SK-N-SH (cell line): ENCODE data around the gene KRTAP5-8. TPM values are rescaled to one million over a fixed set of nuclear protein-coding genes. Genes with fewer than 3 reads are reported as not detected.

Experiments used
- CTCF ChIA-PET: fragments of 300-600, 350-600 bp; formaldehyde crosslinking; extraction: SDS; loops from one replicate; lab custom pipeline; 2021; lab: Yijun Ruan, JAX
- POLR2A ChIA-PET: fragments of 350-600 bp; sonication (Branson Sonifier 250); formaldehyde crosslinking; extraction: SDS; loops from one replicate; lab custom pipeline; 2020; ENCODE audit warnings: antibody characterized with exemption, inconsistent platforms; lab: Yijun Ruan, JAX
- DNase-seq: peaks from one replicate; pipeline ENCODE4 v3.0.0; 2012
- H2AFZ ChIP-seq: fragments of 200-600 bp; sonication (generic); 2 replicates; pipeline ENCODE4 v1.8.1; 2016; ENCODE audit warnings: antibody characterized with exemption, mild to moderate bottlenecking, low read depth
- H3F3A ChIP-seq: fragments of 200-600 bp; sonication (generic); replicated peaks from 2 replicates; pipeline ENCODE3; 2016; ENCODE audit warnings: antibody characterized with exemption, mild to moderate bottlenecking; ENCODE audit not compliant: insufficient read depth
- H3K27ac ChIP-seq, 2 experiments: fragments of 200-500 bp in 1 of 2; fragments of 200-600 bp in 1 of 2; sonication (Bioruptor generic) in 1 of 2; sonication (generic), shearing (Covaris generic) in 1 of 2; 2 replicates each; pipeline versions ENCODE4 v1.5.1 to v1.6.1; 2014 to 2016; ENCODE audit warnings: low read depth in 2 of 2, inconsistent platforms in 1 of 2, low read length in 1 of 2, mild to moderate bottlenecking in 1 of 2, mixed read lengths in 1 of 2
- H3K27me3 ChIP-seq: fragments of 200-600 bp; sonication (generic), shearing (Covaris generic); 2 replicates; pipeline ENCODE4 v1.6.1; 2016; ENCODE audit warnings: mixed run types; ENCODE audit not compliant: insufficient read depth
- H3K36me3 ChIP-seq, 2 experiments: fragments of 200-500 bp in 1 of 2; fragments of 200-600 bp in 1 of 2; sonication (Bioruptor generic) in 1 of 2; sonication (generic) in 1 of 2; replicated peaks in 1 of 2; 2 replicates each; pipeline versions ENCODE3 to v1.5.1; 2014 to 2016; ENCODE audit warnings: low read length in 1 of 2, mild to moderate bottlenecking in 1 of 2; ENCODE audit not compliant: insufficient read depth in 2 of 2, control insufficient read depth in 1 of 2
- H3K4me1 ChIP-seq, 2 experiments: fragments of 200-500 bp in 1 of 2; fragments of 200-600 bp in 1 of 2; sonication (Bioruptor generic) in 1 of 2; sonication (generic), shearing (Covaris generic) in 1 of 2; 2 replicates each; pipeline versions ENCODE4 v1.5.1 to v1.6.1; 2014 to 2016; ENCODE audit warnings: low read depth in 1 of 2, low read length in 1 of 2, mixed run types in 1 of 2; ENCODE audit not compliant: insufficient read depth in 2 of 2, control insufficient read depth in 1 of 2
- H3K4me2 ChIP-seq: fragments of 200-600 bp; sonication (generic), shearing (Covaris generic); 2 replicates; pipeline ENCODE4 v1.6.1; 2017; ENCODE audit warnings: mixed run types
- H3K4me3 ChIP-seq, 2 experiments: fragments of 200-500 bp in 1 of 2; fragments of 200-600 bp in 1 of 2; sonication (Bioruptor generic) in 1 of 2; sonication (generic), shearing (Covaris generic) in 1 of 2; 2 replicates each; pipeline versions ENCODE4 v1.5.1 to v1.8.1; 2014 to 2016; ENCODE audit warnings: low read depth in 2 of 2, inconsistent platforms in 1 of 2, low read length in 1 of 2, mild to moderate bottlenecking in 1 of 2, mixed read lengths in 1 of 2, moderate library complexity in 1 of 2
- H3K79me2 ChIP-seq: fragments of 200-600 bp; sonication (generic); 2 replicates; pipeline ENCODE4 v1.8.1; 2017; ENCODE audit warnings: mild to moderate bottlenecking; ENCODE audit not compliant: insufficient read depth
- H3K9ac ChIP-seq: fragments of 200-600 bp; sonication (generic); 2 replicates; pipeline ENCODE4 v1.6.1; 2017; ENCODE audit warnings: mixed run types
- H3K9me2 ChIP-seq: fragments of 200-600 bp; sonication (generic); 2 replicates; pipeline ENCODE4 v1.6.1; 2017; ENCODE audit warnings: mixed run types
- H3K9me3 ChIP-seq: fragments of 200-600 bp; sonication (generic); 2 replicates; pipeline ENCODE4 v1.6.1; 2017; ENCODE audit warnings: mixed run types, mild to moderate bottlenecking, moderate library complexity
- H4K20me1 ChIP-seq: fragments of 200-600 bp; sonication (generic); 2 replicates; pipeline ENCODE4 v1.6.1; 2017; ENCODE audit warnings: mild to moderate bottlenecking, mixed run types; ENCODE audit not compliant: insufficient read depth
- ELF1 ChIP-seq: IDR thresholded peaks from 2 replicates; pipeline ENCODE4 v1.4.0; 2012
- FOSL2 ChIP-seq: IDR thresholded peaks from 2 replicates; pipeline ENCODE4 v1.4.0; 2012; ENCODE audit warnings: low read depth, mild to moderate bottlenecking, moderate library complexity, borderline replicate concordance
- GABPA ChIP-seq: IDR thresholded peaks from 2 replicates; pipeline ENCODE4 v1.4.0; 2012; ENCODE audit warnings: low read depth, mild to moderate bottlenecking
- GATA2 ChIP-seq: sonication (generic); formaldehyde crosslinking; IDR thresholded peaks from 2 replicates; pipeline ENCODE4 v1.5.0; 2020; ENCODE audit warnings: mild to moderate bottlenecking, missing genetic modification reagents
- RAD21 ChIP-seq: IDR thresholded peaks from 2 replicates; pipeline ENCODE4 v1.6.1; 2012; ENCODE audit warnings: mild to moderate bottlenecking, low read length
- RCOR1 ChIP-seq: fragments of 150-350 bp; IDR thresholded peaks from 2 replicates; pipeline ENCODE4 v1.6.1; 2017; ENCODE audit warnings: antibody characterized with exemption, low read length
- RFX5 ChIP-seq: IDR thresholded peaks from 2 replicates; pipeline ENCODE4 v1.6.1; 2012; ENCODE audit warnings: mild to moderate bottlenecking, improper control_type of control experiment, low read length
- RXRA ChIP-seq: IDR thresholded peaks from 2 replicates; pipeline ENCODE4 v1.4.0; 2012; ENCODE audit warnings: low read depth, mild to moderate bottlenecking, borderline replicate concordance
- SIN3A ChIP-seq: IDR thresholded peaks from 2 replicates; pipeline ENCODE4 v1.6.1; 2012; ENCODE audit warnings: low read depth, mild to moderate bottlenecking, low read length, moderate library complexity, borderline replicate concordance
- TCF12 ChIP-seq: IDR thresholded peaks from 2 replicates; pipeline ENCODE4 v1.4.0; 2012
- YY1 ChIP-seq: IDR thresholded peaks from 2 replicates; pipeline ENCODE4 v1.4.0; 2012; ENCODE audit warnings: low read depth, mild to moderate bottlenecking
- WGBS: methylation state at CpG from one replicate; pipeline ENCODE4 v1.1.6; 2017; ENCODE audit warnings: low lambda C conversion rate; 5-methylcytosine and 5-hydroxymethylcytosine counted together
- polyA plus RNA-seq, 3 experiments: library from polyadenylated mRNA; depleted of rRNA; stranded (reverse); fragments of >200 nt; gene quantifications; 2 replicates each; pipeline ENCODE4 v1.2.3, GENCODE V29; 2012
- TF ChIP-seq, protein P1 (sequence below): fragments of 150-350 bp; IDR thresholded peaks from 2 replicates; pipeline ENCODE4 v1.6.1; 2017; ENCODE audit warnings: antibody characterized with exemption, low read length, low read depth, borderline replicate concordance
- TF ChIP-seq, protein P2 (sequence below): IDR thresholded peaks from 2 replicates; pipeline ENCODE4 v1.4.0; 2012; ENCODE audit warnings: low read depth
- TF ChIP-seq, protein P3 (sequence below): fragments of 150-350 bp; IDR thresholded peaks from 2 replicates; pipeline ENCODE4 v1.6.1; 2016; ENCODE audit warnings: mild to moderate bottlenecking, low read depth, low read length

KRTAP5-8 gene
- polyA plus RNA-seq, 1 of the 3 experiments (the other 2 are of a cell fraction): not detected

DNA sequence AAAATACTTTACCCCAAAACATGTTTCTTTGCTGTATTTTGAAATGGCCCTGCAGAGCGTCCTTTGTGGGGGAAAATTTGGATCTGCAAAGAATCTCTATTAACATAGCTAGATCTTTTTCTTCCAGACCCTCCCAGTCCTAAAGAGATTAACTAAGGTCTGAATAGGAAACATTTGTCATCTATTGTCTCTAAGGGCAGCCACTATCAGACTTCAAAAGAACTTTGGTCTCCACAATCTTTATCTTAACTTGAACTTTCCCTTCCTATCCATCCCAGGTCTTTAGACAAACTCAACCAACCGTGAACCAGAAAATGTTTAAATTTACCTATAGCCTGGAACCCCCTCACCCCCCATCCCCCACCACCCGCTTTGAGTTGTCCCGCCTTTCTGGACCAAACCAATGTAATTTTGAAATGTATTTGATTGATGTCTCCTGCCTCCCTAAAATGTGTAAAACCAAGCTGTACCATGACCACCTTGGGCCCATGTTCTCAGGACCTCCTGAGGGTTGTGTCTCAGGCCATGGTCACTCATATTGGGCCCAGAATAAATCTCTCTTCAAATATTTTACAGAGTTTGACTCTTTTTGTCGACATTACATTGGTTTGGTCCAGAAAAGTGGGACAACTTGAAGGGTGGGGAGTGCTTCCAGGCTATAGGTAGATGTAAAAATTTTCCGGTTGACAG is 6.8 kb downstream of the KRTAP5-8 start:
- POLR2A ChIA-PET: no interaction called here
- no peak overlapping the region for H3K9ac ChIP-seq
- no peak for DNase-seq
- 36% methylated on average over 6 of the region's 6 CpGs for WGBS
- no peaks in the 10 kb centered on the region for H3K79me2 ChIP-seq
- H3K36me3 ChIP-seq: no peaks in the 10 kb centered on the region
- H4K20me1 ChIP-seq: no peaks in the 10 kb centered on the region
- H3K9me2 ChIP-seq: no peaks in the 10 kb centered on the region
- H3F3A ChIP-seq: no peaks in the 10 kb centered on the region
- H3K27ac ChIP-seq: no peak overlapping the region
- TF ChIP-seq SIN3A (no peak), TCF12 (no peak), GATA2 (CRISPR knock-in tag) (no peak), FOSL2 (no peak), YY1 (no peak), RFX5 (no peak), GABPA (no peak)
- TF ChIP-seq, protein P1, sequence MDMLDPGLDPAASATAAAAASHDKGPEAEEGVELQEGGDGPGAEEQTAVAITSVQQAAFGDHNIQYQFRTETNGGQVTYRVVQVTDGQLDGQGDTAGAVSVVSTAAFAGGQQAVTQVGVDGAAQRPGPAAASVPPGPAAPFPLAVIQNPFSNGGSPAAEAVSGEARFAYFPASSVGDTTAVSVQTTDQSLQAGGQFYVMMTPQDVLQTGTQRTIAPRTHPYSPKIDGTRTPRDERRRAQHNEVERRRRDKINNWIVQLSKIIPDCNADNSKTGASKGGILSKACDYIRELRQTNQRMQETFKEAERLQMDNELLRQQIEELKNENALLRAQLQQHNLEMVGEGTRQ: no peak
- TF ChIP-seq, all 33 proteins: peak for 0
- Histone ChIP-seq H3K9me3 (no peaks in the 10 kb centered on the region), H3K4me2 (no peak overlapping the region), H2AFZ (no peak overlapping the region), H3K4me3 (no peak overlapping the region), H3K4me1 (peaks cover 0 to 10% of the 10 kb centered on the region in 2 experiments; a peak in 1 of 4 replicates), H3K27me3 (no peaks in the 10 kb centered on the region)
- CTCF ChIA-PET: interaction anchor here (1.0 to 1.2 kb wide), 2 partner anchors 35 to 38 kb away, joined by 3 read pairs; no protein-coding TSS in a partner anchor

DNA sequence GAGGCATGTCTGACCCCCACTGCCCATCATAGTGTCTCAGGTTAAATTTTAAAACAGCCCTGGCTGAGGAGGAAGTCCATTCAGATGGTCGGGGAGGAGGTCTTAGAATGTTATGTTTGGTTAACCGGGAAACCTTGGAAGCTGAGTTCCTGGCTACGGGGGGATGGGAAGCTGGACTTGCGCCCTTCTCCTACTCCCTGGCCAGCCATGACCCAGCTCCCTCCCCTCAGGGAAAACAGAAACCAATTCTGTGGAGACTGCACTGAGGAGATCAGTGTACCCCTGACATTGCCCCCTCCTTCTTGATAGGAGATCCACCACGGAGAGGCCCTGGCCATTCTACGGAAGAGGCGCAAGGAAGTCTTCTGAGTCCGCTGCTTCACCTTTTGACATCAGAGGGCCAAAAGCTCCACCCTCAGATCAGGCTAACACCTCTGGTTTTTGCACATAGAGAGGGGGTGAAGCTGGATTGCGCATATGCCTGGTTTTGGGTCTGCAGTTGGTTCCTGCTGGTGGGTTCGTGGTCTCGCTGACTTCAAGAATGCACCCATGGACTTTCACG is 7.7 kb downstream of the KRTAP5-8 start:
- H3F3A ChIP-seq: no peaks in the 10 kb centered on the region
- 68% methylated on average over 12 of the region's 12 CpGs for WGBS
- no peaks in the 10 kb centered on the region for H4K20me1 ChIP-seq
- H3K9me3 ChIP-seq: no peaks in the 10 kb centered on the region
- ChIA-PET POLR2A (no interaction called here), CTCF (interaction anchor here (1.0 to 2.0 kb wide), 3 partner anchors 18 to 35 kb away, joined by 3 to 7 read pairs (median 5); no protein-coding TSS in a partner anchor)
- no peak overlapping the region for H3K9ac ChIP-seq
- no peak overlapping the region for H3K27ac ChIP-seq
- H3K4me3 ChIP-seq: no peak overlapping the region
- no peaks in the 10 kb centered on the region for H3K9me2 ChIP-seq
- no peak for DNase-seq
- H3K79me2 ChIP-seq: no peaks in the 10 kb centered on the region
- H3K27me3 ChIP-seq: no peaks in the 10 kb centered on the region
- H3K4me1 ChIP-seq: peaks cover 0 to 10% of the 10 kb centered on the region in 2 experiments; a peak in 1 of 4 replicates
- no peak overlapping the region for H3K4me2 ChIP-seq
- no peaks in the 10 kb centered on the region for H3K36me3 ChIP-seq
- H2AFZ ChIP-seq: no peak overlapping the region
- TF ChIP-seq RAD21 (no peak), RXRA (no peak), RCOR1 (no peak), ELF1 (no peak)
- TF ChIP-seq, protein P2, sequence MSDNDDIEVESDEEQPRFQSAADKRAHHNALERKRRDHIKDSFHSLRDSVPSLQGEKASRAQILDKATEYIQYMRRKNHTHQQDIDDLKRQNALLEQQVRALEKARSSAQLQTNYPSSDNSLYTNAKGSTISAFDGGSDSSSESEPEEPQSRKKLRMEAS: no peak
- TF ChIP-seq, protein P3, sequence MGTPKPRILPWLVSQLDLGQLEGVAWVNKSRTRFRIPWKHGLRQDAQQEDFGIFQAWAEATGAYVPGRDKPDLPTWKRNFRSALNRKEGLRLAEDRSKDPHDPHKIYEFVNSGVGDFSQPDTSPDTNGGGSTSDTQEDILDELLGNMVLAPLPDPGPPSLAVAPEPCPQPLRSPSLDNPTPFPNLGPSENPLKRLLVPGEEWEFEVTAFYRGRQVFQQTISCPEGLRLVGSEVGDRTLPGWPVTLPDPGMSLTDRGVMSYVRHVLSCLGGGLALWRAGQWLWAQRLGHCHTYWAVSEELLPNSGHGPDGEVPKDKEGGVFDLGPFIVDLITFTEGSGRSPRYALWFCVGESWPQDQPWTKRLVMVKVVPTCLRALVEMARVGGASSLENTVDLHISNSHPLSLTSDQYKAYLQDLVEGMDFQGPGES: no peak
